Measurements from ENCODE around the gene OR6C70.
"Not testable (repeated sequence)": the region's sequence is repeated elsewhere in the genome, so short reads cannot be mapped to it uniquely, and the experiment has no call there.

Gene OR6C70

DNA sequence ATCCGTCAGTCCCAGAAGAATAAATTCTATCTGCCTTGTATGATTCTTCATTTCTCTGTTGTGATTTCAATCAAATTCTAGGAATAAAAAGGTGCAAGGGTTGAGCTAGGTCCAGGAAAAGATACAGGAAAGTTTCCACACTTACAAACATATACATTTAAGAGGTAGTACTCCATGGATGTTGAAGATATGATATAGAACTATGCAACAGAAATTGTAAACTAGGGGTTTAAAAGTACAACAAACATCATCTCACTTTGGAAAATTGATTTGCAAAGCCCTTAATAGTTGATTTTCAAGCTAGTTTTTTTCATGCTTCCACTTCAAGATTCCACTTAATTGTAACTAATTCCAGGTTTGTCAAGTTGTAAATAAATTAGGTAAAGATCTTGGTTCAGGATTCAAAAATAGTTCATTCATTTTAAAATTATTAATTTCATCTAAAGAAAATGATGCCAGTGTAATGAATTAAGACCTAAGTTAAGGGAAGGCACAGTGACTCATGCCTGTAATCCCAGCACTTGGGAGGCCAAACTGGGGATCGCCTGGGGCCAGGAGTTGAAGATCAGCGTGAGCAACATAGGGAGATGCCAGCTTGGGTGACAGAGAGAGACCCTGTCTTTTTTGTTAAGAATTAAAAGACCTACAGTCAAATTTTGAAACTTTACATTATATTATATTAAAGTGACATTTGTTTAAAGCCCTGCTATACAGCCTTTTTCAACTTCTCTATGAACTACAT, at the start of gene OR6C70:
Gene OR6C70 (minus strand): TSS at position 51 of the 742 bp plus-strand sequence. CDS start 0 bp downstream, at position 51.
- Histone ChIP-seq H3K4me3 (ENCODE audit: low read length) (no peak within 1 kb of the TSS), H3K27ac (ENCODE audit: low read length) (no peak within 1 kb of the TSS), H3K27me3 (ENCODE audit: control insufficient read depth, insufficient read depth, low read length) (no peaks in the 10 kb centered on the region), H3K36me3 (ENCODE audit: control insufficient read depth, low read depth, low read length) (no peaks in the 10 kb centered on the region), H3K9ac (ENCODE audit: low read length) (no peak within 1 kb of the TSS), H3K9me3 (ENCODE audit: control insufficient read depth, low read depth, low read length) (no peaks in the 10 kb centered on the region), H3K4me1 (ENCODE audit: control insufficient read depth, low read depth, low read length) (no peaks in the 10 kb centered on the region)

DNA sequence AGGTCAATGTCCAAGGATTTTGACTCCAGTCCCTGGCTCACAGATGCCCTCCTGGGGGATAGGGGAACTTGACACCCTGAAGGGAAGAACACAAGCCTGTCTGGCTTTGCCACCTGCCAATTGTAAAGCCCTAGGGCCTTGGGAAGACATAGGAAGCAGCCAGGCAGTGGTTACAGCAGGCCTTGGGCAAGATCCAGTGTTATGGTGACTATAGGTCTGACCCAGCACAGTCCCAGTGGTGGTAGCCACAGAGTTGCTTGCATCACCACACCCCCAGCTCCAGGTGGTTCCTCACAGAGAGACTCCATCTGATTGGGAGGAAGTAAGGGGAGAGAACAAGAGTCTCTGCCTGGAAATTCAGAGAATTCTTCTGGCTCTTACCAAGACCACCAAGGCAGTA, 46.5 kb upstream of the OR6C70 start:
- H3K27ac ChIP-seq (ENCODE audit: low read length) = no peak overlapping the region
- no peak overlapping the region for H3K9ac ChIP-seq (ENCODE audit: low read length)
- H3K9me3 ChIP-seq (ENCODE audit: control insufficient read depth, low read depth, low read length) = no peaks in the 10 kb centered on the region
- H3K27me3 ChIP-seq (ENCODE audit: control insufficient read depth, insufficient read depth, low read length) = no peaks in the 10 kb centered on the region
- H3K4me3 ChIP-seq (ENCODE audit: low read length) = no peak overlapping the region
- H3K4me1 ChIP-seq (ENCODE audit: control insufficient read depth, low read depth, low read length) = no peaks in the 10 kb centered on the region
- H3K36me3 ChIP-seq (ENCODE audit: control insufficient read depth, low read depth, low read length) = no peaks in the 10 kb centered on the region

DNA sequence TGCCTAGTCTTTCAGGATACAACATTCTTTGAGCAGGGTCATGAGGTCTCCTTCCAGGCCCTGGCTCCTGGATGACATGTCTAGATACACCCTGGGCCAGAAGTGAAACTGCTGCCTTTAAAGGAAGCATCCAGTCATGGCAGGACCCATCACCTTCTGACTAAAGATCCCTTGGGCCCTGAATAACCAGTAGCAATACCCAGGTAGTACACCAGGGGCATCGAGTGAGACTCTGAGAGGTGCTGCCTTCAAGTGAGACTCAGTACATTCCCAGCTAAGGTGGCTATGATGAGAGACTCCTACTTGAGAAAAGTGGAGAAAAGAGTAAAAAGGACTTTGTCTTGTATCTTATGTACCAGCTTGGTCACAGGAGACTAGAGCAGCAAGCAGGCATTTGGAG, 45.8 kb upstream of the OR6C70 start:
- H3K27me3 ChIP-seq (ENCODE audit: control insufficient read depth, insufficient read depth, low read length) = no peaks in the 10 kb centered on the region
- H3K9ac ChIP-seq (ENCODE audit: low read length) = no peak overlapping the region
- no peak overlapping the region for H3K27ac ChIP-seq (ENCODE audit: low read length)
- H3K9me3 ChIP-seq (ENCODE audit: control insufficient read depth, low read depth, low read length) = no peaks in the 10 kb centered on the region
- H3K4me3 ChIP-seq (ENCODE audit: low read length) = no peak overlapping the region
- no peaks in the 10 kb centered on the region for H3K36me3 ChIP-seq (ENCODE audit: control insufficient read depth, low read depth, low read length)
- no peaks in the 10 kb centered on the region for H3K4me1 ChIP-seq (ENCODE audit: control insufficient read depth, low read depth, low read length)

DNA sequence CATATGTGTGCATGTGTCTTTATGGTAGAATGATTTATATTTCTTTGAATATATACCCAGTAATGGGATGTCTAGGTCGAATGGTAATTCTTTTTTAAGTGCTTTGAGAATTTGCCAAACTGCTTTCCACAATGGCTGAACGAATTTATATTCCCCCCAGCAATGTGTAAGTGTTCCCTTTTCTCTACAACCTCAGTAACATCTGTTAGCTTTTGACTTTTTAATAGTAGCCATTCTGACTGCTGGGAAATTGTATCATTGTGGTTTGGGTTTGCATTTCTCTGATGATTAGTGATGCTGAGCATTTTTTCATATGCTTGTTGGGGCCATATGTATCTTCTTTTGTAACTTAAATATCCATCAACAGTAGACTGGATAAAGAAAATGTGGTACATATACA, 31.7 kb upstream of the OR6C70 start:
- Histone ChIP-seq H3K27ac (ENCODE audit: low read length) (no peak overlapping the region), H3K9ac (ENCODE audit: low read length) (no peak overlapping the region), H3K27me3 (ENCODE audit: control insufficient read depth, insufficient read depth, low read length) (no peaks in the 10 kb centered on the region), H3K4me1 (ENCODE audit: control insufficient read depth, low read depth, low read length) (no peaks in the 10 kb centered on the region), H3K9me3 (ENCODE audit: control insufficient read depth, low read depth, low read length) (no peaks in the 10 kb centered on the region), H3K36me3 (ENCODE audit: control insufficient read depth, low read depth, low read length) (no peaks in the 10 kb centered on the region), H3K4me3 (ENCODE audit: low read length) (no peak overlapping the region)

DNA sequence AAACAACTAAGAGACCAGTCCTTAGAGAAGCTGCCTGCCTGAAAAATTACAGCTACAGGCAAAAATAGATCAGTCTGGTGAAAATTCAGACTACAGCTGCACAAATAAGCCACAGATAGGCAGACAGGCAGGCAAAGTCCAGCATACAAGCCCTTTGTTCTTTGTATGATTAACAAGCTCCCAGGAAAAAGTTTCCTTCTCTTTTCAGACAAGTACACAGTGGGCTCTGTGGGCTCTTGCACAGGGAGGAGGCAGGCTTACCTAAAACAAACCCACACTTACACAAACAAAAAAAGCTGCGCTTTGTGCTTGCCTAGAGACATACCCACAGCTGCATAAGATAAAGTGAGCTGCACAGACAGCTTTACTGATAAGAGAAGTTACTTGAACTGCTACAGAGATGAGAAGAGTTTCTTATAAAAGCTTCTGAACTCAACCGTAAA, 29.9 kb upstream of the OR6C70 start:
- Histone ChIP-seq H3K4me1 (ENCODE audit: control insufficient read depth, low read depth, low read length) (no peaks in the 10 kb centered on the region), H3K27ac (ENCODE audit: low read length) (no peak overlapping the region), H3K27me3 (ENCODE audit: control insufficient read depth, insufficient read depth, low read length) (no peaks in the 10 kb centered on the region), H3K9me3 (ENCODE audit: control insufficient read depth, low read depth, low read length) (no peaks in the 10 kb centered on the region), H3K36me3 (ENCODE audit: control insufficient read depth, low read depth, low read length) (no peaks in the 10 kb centered on the region), H3K4me3 (ENCODE audit: low read length) (no peak overlapping the region), H3K9ac (ENCODE audit: low read length) (no peak overlapping the region)

DNA sequence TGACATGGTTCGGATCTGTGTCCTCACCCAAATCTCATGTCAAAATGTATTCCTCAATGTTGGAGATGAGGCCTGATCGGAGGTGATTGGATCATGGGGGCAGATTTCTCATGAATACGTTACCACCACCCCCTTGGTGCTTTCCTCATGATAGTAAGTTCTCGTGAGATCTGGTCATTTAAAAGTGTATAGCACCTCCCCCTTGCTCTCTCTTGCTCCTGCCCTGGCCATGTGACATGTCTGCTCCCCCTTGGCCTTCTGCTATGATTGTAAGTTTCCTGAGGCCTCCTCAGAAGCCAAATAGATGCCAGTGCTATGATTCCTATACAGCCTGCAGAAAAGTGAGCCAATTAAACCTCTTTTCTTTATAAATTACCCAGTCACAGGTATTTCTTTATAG, 29.3 kb upstream of the OR6C70 start:
- Histone ChIP-seq H3K27me3 (ENCODE audit: control insufficient read depth, insufficient read depth, low read length) (no peaks in the 10 kb centered on the region), H3K27ac (ENCODE audit: low read length) (no peak overlapping the region), H3K9me3 (ENCODE audit: control insufficient read depth, low read depth, low read length) (no peaks in the 10 kb centered on the region), H3K36me3 (ENCODE audit: control insufficient read depth, low read depth, low read length) (no peaks in the 10 kb centered on the region), H3K9ac (ENCODE audit: low read length) (no peak overlapping the region), H3K4me1 (ENCODE audit: control insufficient read depth, low read depth, low read length) (no peaks in the 10 kb centered on the region), H3K4me3 (ENCODE audit: low read length) (no peak overlapping the region)

DNA sequence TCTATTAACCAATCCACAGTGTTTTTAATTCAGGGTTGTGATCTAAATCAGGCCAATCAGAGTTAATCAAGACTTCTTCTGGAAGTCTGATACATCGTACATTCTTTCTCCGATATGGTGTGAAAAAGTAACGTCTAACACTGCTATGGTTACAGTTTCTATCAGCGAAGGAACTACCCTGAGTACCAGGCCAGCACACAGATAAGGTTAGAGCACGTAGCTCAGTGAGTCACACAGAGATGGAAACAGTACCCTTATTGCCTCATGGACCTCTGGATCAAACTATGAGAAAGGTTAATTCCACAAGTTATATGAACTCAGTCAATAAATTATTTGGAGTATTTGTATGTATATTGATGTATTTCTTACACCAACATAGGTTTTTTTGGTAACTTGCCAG, 25.6 kb upstream of the OR6C70 start:
- Histone ChIP-seq H3K9me3 (ENCODE audit: control insufficient read depth, low read depth, low read length) (no peaks in the 10 kb centered on the region), H3K27ac (ENCODE audit: low read length) (no peak overlapping the region), H3K27me3 (ENCODE audit: control insufficient read depth, insufficient read depth, low read length) (no peaks in the 10 kb centered on the region), H3K4me3 (ENCODE audit: low read length) (no peak overlapping the region), H3K4me1 (ENCODE audit: control insufficient read depth, low read depth, low read length) (no peaks in the 10 kb centered on the region), H3K9ac (ENCODE audit: low read length) (no peak overlapping the region), H3K36me3 (ENCODE audit: control insufficient read depth, low read depth, low read length) (no peaks in the 10 kb centered on the region)

DNA sequence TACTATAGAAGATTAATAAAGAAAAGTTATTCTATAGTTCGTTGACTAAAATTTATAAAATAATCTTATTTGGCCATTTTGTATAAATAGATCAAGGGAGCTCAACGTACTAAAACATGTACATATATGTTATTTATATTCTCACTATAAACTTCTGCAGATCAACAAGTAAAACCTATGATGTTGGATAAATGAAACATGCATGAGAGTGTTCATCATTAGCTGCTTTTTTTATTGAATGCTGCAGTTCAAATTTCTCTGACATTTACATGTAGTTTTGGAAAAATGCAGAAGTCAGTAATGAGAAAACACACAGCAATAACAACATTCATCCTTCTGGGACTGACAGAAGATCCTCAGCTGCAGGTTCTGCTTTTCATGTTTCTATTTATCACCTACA, 22.1 kb upstream of the OR6C70 start, which contains the start of gene OR6C68:
Gene OR6C68 (plus strand): TSS at position 301 of the 400 bp plus-strand sequence. CDS start 0 bp downstream, at position 301.
- no peaks in the 10 kb centered on the region for H3K9me3 ChIP-seq (ENCODE audit: control insufficient read depth, low read depth, low read length)

DNA sequence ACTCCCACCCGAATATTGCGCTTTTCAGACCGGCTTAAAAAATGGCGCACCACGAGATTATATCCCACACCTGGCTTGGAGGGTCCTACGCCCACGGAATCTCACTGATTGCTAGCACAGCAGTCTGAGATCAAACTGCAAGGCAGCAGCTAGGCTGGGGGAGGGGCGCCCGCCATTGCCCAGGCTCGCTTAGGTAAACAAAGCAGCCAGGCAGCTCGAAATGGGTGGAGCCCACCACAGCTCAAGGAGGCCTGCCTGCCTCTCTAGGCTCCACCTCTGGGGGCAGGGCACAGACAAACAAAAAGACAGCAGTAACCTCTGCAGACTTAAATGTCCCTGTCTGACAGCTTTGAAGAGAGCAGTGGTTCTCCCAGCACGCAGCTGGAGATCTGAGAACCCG, 14.3 kb upstream of the OR6C70 start:
- not testable (repeated sequence) for H3K27me3 ChIP-seq (ENCODE audit: control insufficient read depth, insufficient read depth, low read length); H3K4me1 ChIP-seq (ENCODE audit: control insufficient read depth, low read depth, low read length); H3K4me3 ChIP-seq (ENCODE audit: low read length); H3K27ac ChIP-seq (ENCODE audit: low read length); H3K36me3 ChIP-seq (ENCODE audit: control insufficient read depth, low read depth, low read length); H3K9ac ChIP-seq (ENCODE audit: low read length); H3K9me3 ChIP-seq (ENCODE audit: control insufficient read depth, low read depth, low read length)

More for the DNA sequence above, 22.1 kb upstream of the OR6C70 start, which contains the start of gene OR6C68:
- no peaks in the 10 kb centered on the region for H3K27me3 ChIP-seq (ENCODE audit: control insufficient read depth, insufficient read depth, low read length)
- no peak within 1 kb of the TSS for H3K4me3 ChIP-seq (ENCODE audit: low read length)
- H3K36me3 ChIP-seq (ENCODE audit: control insufficient read depth, low read depth, low read length) = no peaks in the 10 kb centered on the region
- H3K9ac ChIP-seq (ENCODE audit: low read length) = no peak within 1 kb of the TSS
- no peaks in the 10 kb centered on the region for H3K4me1 ChIP-seq (ENCODE audit: control insufficient read depth, low read depth, low read length)
- no peak within 1 kb of the TSS for H3K27ac ChIP-seq (ENCODE audit: low read length)

DNA sequence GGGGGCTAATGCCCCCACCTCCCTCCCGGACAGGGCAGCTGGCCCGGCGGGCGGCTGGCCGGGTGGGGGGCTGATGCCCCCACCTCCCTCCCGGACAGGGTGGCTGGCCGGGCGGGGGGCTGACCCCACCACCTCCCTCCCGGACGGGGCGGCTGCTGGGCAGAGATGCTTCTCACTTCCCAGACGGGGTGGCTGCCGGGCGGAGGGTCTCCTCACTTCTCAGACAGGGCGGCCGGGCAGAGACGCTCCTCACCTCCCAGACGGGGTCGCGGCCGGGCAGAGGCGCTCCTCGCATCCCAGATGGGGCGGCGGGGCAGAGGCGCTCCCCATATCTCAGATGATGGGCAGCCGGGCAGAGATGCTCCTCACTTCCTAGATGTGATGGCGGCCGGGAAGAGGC, 9.2 kb upstream of the OR6C70 start:
- not testable (repeated sequence) for H3K4me3 ChIP-seq (ENCODE audit: low read length); H3K27me3 ChIP-seq (ENCODE audit: control insufficient read depth, insufficient read depth, low read length); H3K36me3 ChIP-seq (ENCODE audit: control insufficient read depth, low read depth, low read length); H3K9me3 ChIP-seq (ENCODE audit: control insufficient read depth, low read depth, low read length); H3K27ac ChIP-seq (ENCODE audit: low read length); H3K9ac ChIP-seq (ENCODE audit: low read length); H3K4me1 ChIP-seq (ENCODE audit: control insufficient read depth, low read depth, low read length)

DNA sequence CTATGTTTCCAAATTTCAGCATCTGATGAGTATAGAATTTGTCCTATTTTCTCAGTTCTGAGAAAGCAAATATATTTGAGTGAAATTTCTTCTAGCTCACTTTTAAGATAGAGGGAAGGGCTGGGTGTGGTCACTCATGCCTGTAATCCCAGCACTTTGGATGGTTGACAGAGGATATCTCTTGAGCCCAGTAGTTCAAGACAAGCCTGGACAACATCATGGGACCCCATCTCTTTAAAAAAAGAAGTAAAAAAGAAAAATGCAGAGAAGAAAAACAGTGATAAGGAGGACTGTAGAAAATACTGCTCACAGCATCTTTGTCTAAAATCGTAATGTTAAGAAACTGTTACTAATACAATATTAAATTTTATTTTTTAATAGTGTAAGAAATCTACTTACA, 2.3 kb upstream of the OR6C70 start:
- Histone ChIP-seq H3K27ac (ENCODE audit: low read length) (no peak overlapping the region), H3K9ac (ENCODE audit: low read length) (no peak overlapping the region), H3K36me3 (ENCODE audit: control insufficient read depth, low read depth, low read length) (no peaks in the 10 kb centered on the region), H3K4me1 (ENCODE audit: control insufficient read depth, low read depth, low read length) (no peaks in the 10 kb centered on the region), H3K27me3 (ENCODE audit: control insufficient read depth, insufficient read depth, low read length) (no peaks in the 10 kb centered on the region), H3K9me3 (ENCODE audit: control insufficient read depth, low read depth, low read length) (no peaks in the 10 kb centered on the region), H3K4me3 (ENCODE audit: low read length) (no peak overlapping the region)

DNA sequence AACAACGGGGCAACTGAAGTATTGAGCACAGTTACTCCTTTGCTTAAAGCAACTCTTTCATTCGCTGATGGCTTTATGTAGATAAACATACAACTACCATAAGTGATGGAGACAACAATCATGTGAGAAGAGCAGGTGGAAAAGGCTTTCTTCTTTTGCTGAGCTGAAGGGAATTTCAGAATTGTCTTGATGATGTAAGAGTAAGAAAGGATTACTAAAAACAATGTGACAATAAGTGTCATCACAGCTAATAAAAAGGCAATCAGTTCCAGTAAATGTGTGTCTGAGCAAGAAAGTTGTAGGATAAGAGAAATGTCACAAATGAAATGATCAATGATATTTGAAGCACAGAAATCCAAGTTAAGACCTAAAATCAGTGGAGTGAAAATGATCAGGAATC, 647 bp downstream of the OR6C70 start:
- no peaks in the 10 kb centered on the region for H3K36me3 ChIP-seq (ENCODE audit: control insufficient read depth, low read depth, low read length)
- H3K4me1 ChIP-seq (ENCODE audit: control insufficient read depth, low read depth, low read length) = no peaks in the 10 kb centered on the region
- H3K27me3 ChIP-seq (ENCODE audit: control insufficient read depth, insufficient read depth, low read length) = no peaks in the 10 kb centered on the region
- no peak overlapping the region for H3K4me3 ChIP-seq (ENCODE audit: low read length)
- no peak overlapping the region for H3K27ac ChIP-seq (ENCODE audit: low read length)
- no peaks in the 10 kb centered on the region for H3K9me3 ChIP-seq (ENCODE audit: control insufficient read depth, low read depth, low read length)
- H3K9ac ChIP-seq (ENCODE audit: low read length) = no peak overlapping the region

Measured in iPS-18a (cell line).